Activated CD4-positive, alpha-beta T cell treated with anti-CD3 and anti-CD28 coated beads, Interleukin-2, amount 10 ng/mL, durations not matched to agents 7 days and 5 days (primary cell): ENCODE measurements around the gene SNPH. TPM values are rescaled to one million over a fixed set of nuclear protein-coding genes. Genes with fewer than 3 reads are reported as not detected.
"Not testable (repeated sequence)": the region's sequence is repeated elsewhere in the genome, so short reads cannot be mapped to it uniquely, and the experiment has no call there.

Source experiments
- CTCF ChIA-PET: fragments of 350-600 bp; sonication (Branson Sonifier 250); formaldehyde crosslinking; loops from one replicate; lab custom pipeline; 2021; ENCODE audit warnings: antibody characterized with exemption; lab: Charles Lee
- POLR2A ChIA-PET: fragments of 350-600 bp; sonication (Branson Sonifier 250); formaldehyde crosslinking; loops from one replicate; lab custom pipeline; 2021; ENCODE audit warnings: antibody characterized with exemption; lab: Charles Lee
- DNase-seq: peaks from one replicate; pipeline ENCODE4 v3.0.0-alpha.2; 2020
- H3K27ac Mint-ChIP-seq: one replicate; pipeline ENCODE4 v1.8.0; 2021; ENCODE audit warnings: mild to moderate bottlenecking, moderate library complexity, mixed read lengths
- H3K27me3 Mint-ChIP-seq: one replicate; pipeline ENCODE4 v1.8.0; 2021; ENCODE audit warnings: mixed read lengths
- H3K36me3 Mint-ChIP-seq: one replicate; pipeline ENCODE4 v1.8.0; 2021; ENCODE audit warnings: low read depth, mixed read lengths
- H3K4me1 Mint-ChIP-seq: one replicate; pipeline ENCODE4 v1.8.0; 2021; ENCODE audit warnings: mixed read lengths
- H3K4me3 Mint-ChIP-seq: one replicate; pipeline ENCODE4 v1.8.0; 2021; ENCODE audit warnings: mild to moderate bottlenecking, moderate library complexity, mixed read lengths
- H3K9me3 Mint-ChIP-seq: one replicate; pipeline ENCODE4 v1.8.0; 2021; ENCODE audit warnings: mixed read lengths
- total RNA-seq, 2 experiments: library from RNA; stranded (reverse); gene quantifications; one replicate each; pipeline ENCODE4 v1.2.3, GENCODE V29; 2021

Gene SNPH
- 1 to 10 TPM; 7.3 to 8.4 TPM for total RNA-seq

GRCh38 chr20:1266167-1266973 lies at the start of gene SNPH:
Gene SNPH (plus strand): TSS chr20:1266294. CDS start chr20:1296240, 29,946 bp downstream.
- POLR2A ChIA-PET, result no interaction called here
- H3K4me3 Mint-ChIP-seq, result peak within 1 kb of the TSS; percentile 88
- peaks cover 6% of the 10 kb centered on the region for H3K9me3 Mint-ChIP-seq
- H3K4me1 Mint-ChIP-seq, result peaks cover 31% of the 10 kb centered on the region
- H3K27me3 Mint-ChIP-seq, result no peaks in the 10 kb centered on the region
- H3K36me3 Mint-ChIP-seq, result peaks cover 14% of the 10 kb centered on the region
- DNase-seq, result peak; percentile 76
- CTCF ChIA-PET, result interaction anchor here (2.0 kb wide), 2 partner anchors 10 to 17 kb away, joined by 6 to 8 read pairs; no protein-coding TSS in a partner anchor
- H3K27ac Mint-ChIP-seq, result peak within 1 kb of the TSS; percentile 89

- DNase-seq, H3K9me3 Mint-ChIP-seq, POLR2A ChIA-PET, H3K36me3 Mint-ChIP-seq, H3K4me3 Mint-ChIP-seq: not testable (repeated sequence)
- CTCF ChIA-PET, result interaction anchor here (1.0 kb wide), 1 partner anchor 8 kb away, joined by 3 read pairs; no protein-coding TSS in a partner anchor
- Mint-ChIP-seq H3K4me1 (peaks cover 34% of the 10 kb centered on the region), H3K27me3 (peaks cover 30% of the 10 kb centered on the region), H3K27ac (peak overlapping the region; percentile 32)
These were observed 49.3 kb upstream of the SNPH start for GRCh38 chr20:1216527-1217427.

- DNase-seq, POLR2A ChIA-PET, H3K9me3 Mint-ChIP-seq, CTCF ChIA-PET, H3K27ac Mint-ChIP-seq, H3K36me3 Mint-ChIP-seq, H3K4me3 Mint-ChIP-seq: not testable (repeated sequence)
- Mint-ChIP-seq H3K4me1 (peaks cover 19% of the 10 kb centered on the region), H3K27me3 (peaks cover 53% of the 10 kb centered on the region)
These were observed 43.3 kb upstream of the SNPH start for GRCh38 chr20:1222750-1223149.

GRCh38 chr20:1224205-1224890 lies 41.7 kb upstream of the SNPH start:
- no peaks in the 10 kb centered on the region for H3K9me3 Mint-ChIP-seq
- no peak for DNase-seq
- peaks cover 51% of the 10 kb centered on the region for H3K27me3 Mint-ChIP-seq
- H3K27ac Mint-ChIP-seq, result no peak overlapping the region
- peak overlapping the region; percentile 5 for H3K4me3 Mint-ChIP-seq
- ChIA-PET CTCF (interaction anchor here (1.3 kb wide), 1 partner anchor 11 kb away, joined by 3 read pairs; no protein-coding TSS in a partner anchor), POLR2A (no interaction called here)
- H3K4me1 Mint-ChIP-seq, result peaks cover 19% of the 10 kb centered on the region
- H3K36me3 Mint-ChIP-seq, result no peaks in the 10 kb centered on the region

GRCh38 chr20:1225263-1225782 lies 40.8 kb upstream of the SNPH start:
- H3K9me3 Mint-ChIP-seq, result no peaks in the 10 kb centered on the region
- H3K36me3 Mint-ChIP-seq, result no peaks in the 10 kb centered on the region
- CTCF ChIA-PET, result no interaction called here
- H3K4me3 Mint-ChIP-seq, result peak overlapping the region; percentile 60
- peaks cover 49% of the 10 kb centered on the region for H3K27me3 Mint-ChIP-seq
- H3K27ac Mint-ChIP-seq, result no peak overlapping the region
- peaks cover 19% of the 10 kb centered on the region for H3K4me1 Mint-ChIP-seq
- POLR2A ChIA-PET, result no interaction called here
- no peak for DNase-seq

- no peaks in the 10 kb centered on the region for H3K36me3 Mint-ChIP-seq
- H3K4me3 Mint-ChIP-seq, result peak within 1 kb of the TSS; percentile 83
- peak within 1 kb of the TSS; percentile 68 for H3K27ac Mint-ChIP-seq
- CTCF ChIA-PET, result interaction anchor here (1.1 kb wide), 1 partner anchor 13 kb away, joined by 3 read pairs; no protein-coding TSS in a partner anchor
- POLR2A ChIA-PET, result no interaction called here
- peaks cover 50% of the 10 kb centered on the region for H3K27me3 Mint-ChIP-seq
- no peaks in the 10 kb centered on the region for H3K9me3 Mint-ChIP-seq
- H3K4me1 Mint-ChIP-seq, result peaks cover 19% of the 10 kb centered on the region
- peak; percentile 81 for DNase-seq
These were observed 40.1 kb upstream of the SNPH start, which contains the start of gene RAD21L1 for GRCh38 chr20:1225783-1226654. Gene RAD21L1 (plus strand): TSS chr20:1226044. CDS start chr20:1228454, 2,410 bp downstream.

- H3K9me3 Mint-ChIP-seq, result no peaks in the 10 kb centered on the region
- peaks cover 43% of the 10 kb centered on the region for H3K27me3 Mint-ChIP-seq
- H3K36me3 Mint-ChIP-seq, result no peaks in the 10 kb centered on the region
- H3K27ac Mint-ChIP-seq, result no peak overlapping the region
- H3K4me3 Mint-ChIP-seq, result no peak overlapping the region
- ChIA-PET POLR2A (no interaction called here), CTCF (interaction anchor here (1.6 kb wide), 1 partner anchor 11 kb away, joined by 3 read pairs; no protein-coding TSS in a partner anchor)
- no peak for DNase-seq
- H3K4me1 Mint-ChIP-seq, result peaks cover 21% of the 10 kb centered on the region
These were observed 36.6 kb upstream of the SNPH start for GRCh38 chr20:1229541-1229940.

GRCh38 chr20:1232286-1233111 lies 33.6 kb upstream of the SNPH start:
- ChIA-PET POLR2A (no interaction called here), CTCF (no interaction called here)
- Mint-ChIP-seq H3K9me3 (no peaks in the 10 kb centered on the region), H3K36me3 (no peaks in the 10 kb centered on the region), H3K27me3 (peaks cover 28% of the 10 kb centered on the region), H3K4me1 (peaks cover 18% of the 10 kb centered on the region), H3K27ac (no peak overlapping the region), H3K4me3 (no peak overlapping the region)
- no peak for DNase-seq

GRCh38 chr20:1240549-1240948 lies 25.5 kb upstream of the SNPH start:
- CTCF ChIA-PET, result interaction anchor here (1.3 kb wide), 1 partner anchor 12 kb away, joined by 3 read pairs; no protein-coding TSS in a partner anchor
- no peak for DNase-seq

GRCh38 chr20:1241456-1241855 lies 24.6 kb upstream of the SNPH start:
- Mint-ChIP-seq H3K4me3 (no peak overlapping the region), H3K27me3 (peaks cover 14% of the 10 kb centered on the region), H3K9me3 (no peaks in the 10 kb centered on the region), H3K36me3 (no peaks in the 10 kb centered on the region), H3K27ac (no peak overlapping the region), H3K4me1 (peaks cover 7% of the 10 kb centered on the region)
- ChIA-PET CTCF (interaction anchor here (0.6 to 1.5 kb wide), 4 partner anchors 13 to 126 kb away, joined by 3 to 5 read pairs (median 3); no protein-coding TSS in a partner anchor), POLR2A (no interaction called here)
- DNase-seq, result no peak

More at GRCh38 chr20:1240549-1240948, 25.5 kb upstream of the SNPH start:
- H3K27me3 Mint-ChIP-seq, result peaks cover 12% of the 10 kb centered on the region
- H3K9me3 Mint-ChIP-seq, result no peaks in the 10 kb centered on the region
- POLR2A ChIA-PET, result no interaction called here
- H3K4me3 Mint-ChIP-seq, result no peak overlapping the region
- H3K36me3 Mint-ChIP-seq, result no peaks in the 10 kb centered on the region
- H3K27ac Mint-ChIP-seq, result no peak overlapping the region
- peaks cover 10% of the 10 kb centered on the region for H3K4me1 Mint-ChIP-seq
